Ectodermal cell (in vitro differentiated cells): ENCODE data around the gene HDAC7.

ENCODE experiments used
- H3K27ac ChIP-seq: 2 replicates; pipeline ENCODE4 v1.7.0; 2013; ENCODE audit warnings: mild to moderate bottlenecking, low read depth, low read length; ENCODE audit not compliant: insufficient read depth, poor library complexity, severe bottlenecking
- H3K27me3 ChIP-seq: 2 replicates; pipeline ENCODE4 v1.7.0; 2013; ENCODE audit warnings: mild to moderate bottlenecking, low read length; ENCODE audit not compliant: insufficient read depth, control insufficient read depth, poor library complexity, severe bottlenecking
- H3K36me3 ChIP-seq: one replicate; pipeline ENCODE4 v1.7.0; 2013; ENCODE audit warnings: low read length; ENCODE audit not compliant: control insufficient read depth, insufficient read depth
- H3K4me1 ChIP-seq: one replicate; pipeline ENCODE4 v1.7.0; 2013; ENCODE audit warnings: low read length; ENCODE audit not compliant: control insufficient read depth, insufficient read depth
- H3K4me3 ChIP-seq: 2 replicates; pipeline ENCODE4 v1.7.0; 2013; ENCODE audit warnings: low read depth, low read length, control low read depth; ENCODE audit not compliant: insufficient read depth
- H3K9me3 ChIP-seq: 2 replicates; pipeline ENCODE4 v1.7.0; 2013; ENCODE audit warnings: mild to moderate bottlenecking, low read length, moderate library complexity; ENCODE audit not compliant: control insufficient read depth
- WGBS, 2 experiments: methylation state at CpG; one replicate each; pipeline ENCODE4 v1.1.7; 2013; ENCODE audit warnings: missing lambda C conversion rate in 2 of 2; 5-methylcytosine and 5-hydroxymethylcytosine counted together

HDAC7 gene

GRCh38 chr12:47804171-47804570, 15.5 kb downstream of the HDAC7 start:
- 95 to 96% methylated on average over 8 of the region's 8 CpGs for WGBS, 2 experiments
- Histone ChIP-seq H3K9me3 (no peaks in the 10 kb centered on the region), H3K27me3 (no peaks in the 10 kb centered on the region), H3K4me1 (peaks cover 21% of the 10 kb centered on the region), H3K27ac (no peak overlapping the region), H3K36me3 (no peaks in the 10 kb centered on the region), H3K4me3 (no peak overlapping the region)

GRCh38 chr12:47803191-47803875, 16.4 kb downstream of the HDAC7 start:
- no peak overlapping the region for H3K4me3 ChIP-seq
- peaks cover 16% of the 10 kb centered on the region for H3K4me1 ChIP-seq
- H3K27me3 ChIP-seq, result no peaks in the 10 kb centered on the region
- no peaks in the 10 kb centered on the region for H3K9me3 ChIP-seq
- 92 to 93% methylated on average over 12 of the region's 12 CpGs for WGBS, 2 experiments
- H3K27ac ChIP-seq, result no peak overlapping the region
- H3K36me3 ChIP-seq, result no peaks in the 10 kb centered on the region

- Histone ChIP-seq H3K27ac (no peak overlapping the region), H3K9me3 (no peaks in the 10 kb centered on the region), H3K4me1 (peaks cover 9% of the 10 kb centered on the region), H3K36me3 (no peaks in the 10 kb centered on the region), H3K4me3 (no peak overlapping the region), H3K27me3 (no peaks in the 10 kb centered on the region)
- WGBS, 2 experiments, result 71 to 80% methylated on average over 5 of the region's 5 CpGs
Measured at GRCh38 chr12:47802312-47802711, 17.4 kb downstream of the HDAC7 start.

GRCh38 chr12:47801904-47802246, 17.8 kb downstream of the HDAC7 start:
- H3K9me3 ChIP-seq, result no peaks in the 10 kb centered on the region
- 88 to 90% methylated on average over 9 of the region's 9 CpGs for WGBS, 2 experiments
- H3K4me1 ChIP-seq, result peaks cover 9% of the 10 kb centered on the region
- no peak overlapping the region for H3K27ac ChIP-seq
- H3K36me3 ChIP-seq, result no peaks in the 10 kb centered on the region
- no peak overlapping the region for H3K4me3 ChIP-seq
- no peaks in the 10 kb centered on the region for H3K27me3 ChIP-seq

GRCh38 chr12:47801170-47801903, 18.4 kb downstream of the HDAC7 start:
- no peaks in the 10 kb centered on the region for H3K36me3 ChIP-seq
- no peak overlapping the region for H3K4me3 ChIP-seq
- H3K9me3 ChIP-seq, result no peaks in the 10 kb centered on the region
- 89 to 92% methylated on average over 7 of the region's 7 CpGs for WGBS, 2 experiments
- peaks cover 9% of the 10 kb centered on the region for H3K4me1 ChIP-seq
- H3K27ac ChIP-seq, result no peak overlapping the region
- no peaks in the 10 kb centered on the region for H3K27me3 ChIP-seq

- 89 to 92% methylated on average over 7 of the region's 7 CpGs for WGBS, 2 experiments
- no peaks in the 10 kb centered on the region for H3K36me3 ChIP-seq
- H3K4me3 ChIP-seq, result no peak overlapping the region
- no peaks in the 10 kb centered on the region for H3K27me3 ChIP-seq
- H3K27ac ChIP-seq, result no peak overlapping the region
- H3K9me3 ChIP-seq, result no peaks in the 10 kb centered on the region
- peaks cover 9% of the 10 kb centered on the region for H3K4me1 ChIP-seq
Measured at GRCh38 chr12:47800582-47800981, 19.1 kb downstream of the HDAC7 start.

- no peaks in the 10 kb centered on the region for H3K36me3 ChIP-seq
- 92 to 94% methylated on average over 7 of the region's 7 CpGs for WGBS, 2 experiments
Measured at GRCh38 chr12:47799357-47799955, 20.2 kb downstream of the HDAC7 start.

GRCh38 chr12:47798382-47798948, 21.2 kb downstream of the HDAC7 start:
- H3K4me3 ChIP-seq, result no peak overlapping the region
- peaks cover 9% of the 10 kb centered on the region for H3K4me1 ChIP-seq
- H3K27me3 ChIP-seq, result no peaks in the 10 kb centered on the region
- no peak overlapping the region for H3K27ac ChIP-seq
- H3K36me3 ChIP-seq, result no peaks in the 10 kb centered on the region
- 90 to 92% methylated on average over 17 of the region's 17 CpGs for WGBS, 2 experiments
- no peaks in the 10 kb centered on the region for H3K9me3 ChIP-seq

More at GRCh38 chr12:47799357-47799955, 20.2 kb downstream of the HDAC7 start:
- peaks cover 9% of the 10 kb centered on the region for H3K4me1 ChIP-seq
- no peaks in the 10 kb centered on the region for H3K9me3 ChIP-seq
- no peak overlapping the region for H3K4me3 ChIP-seq
- H3K27ac ChIP-seq, result no peak overlapping the region
- H3K27me3 ChIP-seq, result no peaks in the 10 kb centered on the region

- Histone ChIP-seq H3K36me3 (no peaks in the 10 kb centered on the region), H3K27me3 (no peaks in the 10 kb centered on the region), H3K9me3 (no peaks in the 10 kb centered on the region), H3K27ac (no peak overlapping the region), H3K4me3 (no peak overlapping the region), H3K4me1 (peaks cover 9% of the 10 kb centered on the region)
- 86% methylated on average over 10 of the region's 10 CpGs for WGBS, 2 experiments
Measured at GRCh38 chr12:47797441-47797840, 22.3 kb downstream of the HDAC7 start.

GRCh38 chr12:47795814-47796411, 23.8 kb downstream of the HDAC7 start:
- no peaks in the 10 kb centered on the region for H3K27me3 ChIP-seq
- WGBS, 2 experiments, result 94 to 95% methylated on average over 22 of the region's 22 CpGs
- no peak overlapping the region for H3K27ac ChIP-seq
- no peaks in the 10 kb centered on the region for H3K9me3 ChIP-seq
- peaks cover 4% of the 10 kb centered on the region for H3K4me1 ChIP-seq
- H3K4me3 ChIP-seq, result no peak overlapping the region
- no peaks in the 10 kb centered on the region for H3K36me3 ChIP-seq
